PC-9 (cell line): Measurements from ENCODE around the gene TNIP2.

ENCODE experiments used
- EZH2 ChIP-seq: fragments of 200-600 bp; sonication (generic); IDR thresholded peaks from 2 replicates; pipeline ENCODE4 v1.8.0; 2017; ENCODE audit warnings: antibody characterized with exemption, low read depth
- TF ChIP-seq, protein P1 (sequence below): fragments of 200-600 bp; sonication (generic); conservative IDR thresholded peaks from 2 replicates; pipeline ENCODE4 v1.6.1; 2017; ENCODE audit warnings: mixed run types, antibody characterized with exemption, mild to moderate bottlenecking, moderate library complexity

DNA sequence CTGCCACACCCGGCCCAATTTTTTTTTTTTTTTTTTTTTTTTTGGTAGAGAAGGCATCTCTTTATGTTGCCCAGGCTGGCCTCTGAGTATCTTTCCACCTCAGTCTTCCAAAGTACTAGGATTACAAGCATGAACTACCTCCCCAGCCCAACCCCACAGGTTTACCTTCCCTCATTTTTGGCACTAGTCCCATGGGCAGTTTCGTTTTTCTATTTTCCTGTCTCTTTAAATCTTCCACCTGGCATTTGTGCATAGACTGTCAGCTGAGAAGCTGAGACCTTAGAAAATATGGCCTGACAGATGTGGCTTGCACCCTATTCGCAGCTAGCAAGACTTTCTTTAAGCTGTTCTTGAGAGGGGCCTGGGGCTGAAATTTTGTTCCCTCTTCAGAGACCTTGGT, 27.9 kb downstream of the TNIP2 start:
- TF ChIP-seq, protein P1, sequence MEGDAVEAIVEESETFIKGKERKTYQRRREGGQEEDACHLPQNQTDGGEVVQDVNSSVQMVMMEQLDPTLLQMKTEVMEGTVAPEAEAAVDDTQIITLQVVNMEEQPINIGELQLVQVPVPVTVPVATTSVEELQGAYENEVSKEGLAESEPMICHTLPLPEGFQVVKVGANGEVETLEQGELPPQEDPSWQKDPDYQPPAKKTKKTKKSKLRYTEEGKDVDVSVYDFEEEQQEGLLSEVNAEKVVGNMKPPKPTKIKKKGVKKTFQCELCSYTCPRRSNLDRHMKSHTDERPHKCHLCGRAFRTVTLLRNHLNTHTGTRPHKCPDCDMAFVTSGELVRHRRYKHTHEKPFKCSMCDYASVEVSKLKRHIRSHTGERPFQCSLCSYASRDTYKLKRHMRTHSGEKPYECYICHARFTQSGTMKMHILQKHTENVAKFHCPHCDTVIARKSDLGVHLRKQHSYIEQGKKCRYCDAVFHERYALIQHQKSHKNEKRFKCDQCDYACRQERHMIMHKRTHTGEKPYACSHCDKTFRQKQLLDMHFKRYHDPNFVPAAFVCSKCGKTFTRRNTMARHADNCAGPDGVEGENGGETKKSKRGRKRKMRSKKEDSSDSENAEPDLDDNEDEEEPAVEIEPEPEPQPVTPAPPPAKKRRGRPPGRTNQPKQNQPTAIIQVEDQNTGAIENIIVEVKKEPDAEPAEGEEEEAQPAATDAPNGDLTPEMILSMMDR = no peak
- no peak for TF ChIP-seq EZH2
